Inferior parietal cortex (tissue), 1 donor: Measurements from ENCODE around the gene KIFC1.
A peak's percentile ranks its signal among the peaks of the same experiment; 100 is the strongest.
"Not testable (repeated sequence)": the region's sequence is repeated elsewhere in the genome, so short reads cannot be mapped to it uniquely, and the experiment has no call there.

ENCODE experiments used
- DNase-seq: peaks from one replicate; pipeline ENCODE4 v3.0.0-alpha.2; 2016; ENCODE audit errors: extremely low spot score

The KIFC1 gene

GRCh38 chr6:33391278-33391921, at the start of gene KIFC1:
KIFC1 (plus strand) TSS chr6:33391823; CDS start chr6:33391986, 163 bp downstream.
- DNase-seq = peak; percentile 99

- not testable (repeated sequence) for DNase-seq
Observed at GRCh38 chr6:33343606-33343952, 48.0 kb upstream of the KIFC1 start.

- no peak for DNase-seq
Observed at GRCh38 chr6:33343953-33344611, 47.5 kb upstream of the KIFC1 start.

GRCh38 chr6:33344701-33345697, 46.6 kb upstream of the KIFC1 start:
- peak; percentile 69 for DNase-seq

GRCh38 chr6:33346972-33347371, 44.7 kb upstream of the KIFC1 start:
- not testable (repeated sequence) for DNase-seq

- no peak for DNase-seq
Observed at GRCh38 chr6:33347816-33348215, 43.8 kb upstream of the KIFC1 start.

- not testable (repeated sequence) for DNase-seq
Observed at GRCh38 chr6:33355860-33356259, 35.8 kb upstream of the KIFC1 start.

- DNase-seq = no peak
Observed at GRCh38 chr6:33356295-33356694, 35.3 kb upstream of the KIFC1 start.

GRCh38 chr6:33357160-33357871, 34.3 kb upstream of the KIFC1 start:
- not testable (repeated sequence) for DNase-seq

GRCh38 chr6:33359331-33359730, 32.3 kb upstream of the KIFC1 start:
- no peak for DNase-seq

GRCh38 chr6:33363486-33363885, 28.1 kb upstream of the KIFC1 start:
- DNase-seq = not testable (repeated sequence)

GRCh38 chr6:33364475-33365205, 27.0 kb upstream of the KIFC1 start:
- not testable (repeated sequence) for DNase-seq

GRCh38 chr6:33365206-33365971, 26.2 kb upstream of the KIFC1 start:
- DNase-seq = not testable (repeated sequence)

- DNase-seq = no peak
Observed at GRCh38 chr6:33367009-33367714, 24.5 kb upstream of the KIFC1 start.

GRCh38 chr6:33367715-33368025, 24.0 kb upstream of the KIFC1 start:
- not testable (repeated sequence) for DNase-seq

- DNase-seq = not testable (repeated sequence)
Observed at GRCh38 chr6:33371901-33372300, 19.7 kb upstream of the KIFC1 start.

GRCh38 chr6:33372526-33373123, 19.0 kb upstream of the KIFC1 start:
- DNase-seq = no peak

- DNase-seq = no peak
Observed at GRCh38 chr6:33373960-33374910, 17.4 kb upstream of the KIFC1 start.
